Activated naive CD8-positive, alpha-beta T cell treated with anti-CD3 and anti-CD28 coated beads, Interleukin-2, amount 50 U/mL, for 16 hours (primary cell): ENCODE measurements around the gene COL27A1.

Experiments used
- DNase-seq: peaks from one replicate; pipeline ENCODE4 v3.0.0-alpha.2; 2020; ENCODE audit warnings: low read depth, low spot score

Gene COL27A1

GRCh38 chr9:114168281-114169028, 13.1 kb downstream of the COL27A1 start:
- DNase-seq = no peak

GRCh38 chr9:114169029-114169951, 14.0 kb downstream of the COL27A1 start:
- DNase-seq = no peak

GRCh38 chr9:114169952-114170770, 14.8 kb downstream of the COL27A1 start:
- DNase-seq = no peak

GRCh38 chr9:114170771-114171461, 15.6 kb downstream of the COL27A1 start:
- DNase-seq = no peak

GRCh38 chr9:114171500-114171899, 16.2 kb downstream of the COL27A1 start:
- DNase-seq = no peak

- DNase-seq = no peak
These were observed 17.9 kb downstream of the COL27A1 start for GRCh38 chr9:114172981-114173833.

GRCh38 chr9:114174557-114174875, 19.2 kb downstream of the COL27A1 start:
- DNase-seq = no peak

- DNase-seq = no peak
These were observed 19.8 kb downstream of the COL27A1 start for GRCh38 chr9:114174876-114175771.

- no peak for DNase-seq
These were observed 21.4 kb downstream of the COL27A1 start for GRCh38 chr9:114176624-114177291.

GRCh38 chr9:114177423-114178064, 22.2 kb downstream of the COL27A1 start:
- no peak for DNase-seq

- no peak for DNase-seq
These were observed 22.7 kb downstream of the COL27A1 start for GRCh38 chr9:114178076-114178475.

GRCh38 chr9:114178756-114179450, 23.6 kb downstream of the COL27A1 start:
- no peak for DNase-seq

- DNase-seq = no peak
These were observed 24.2 kb downstream of the COL27A1 start for GRCh38 chr9:114179516-114179915.

- DNase-seq = no peak
These were observed 25.6 kb downstream of the COL27A1 start for GRCh38 chr9:114180696-114181606.

- DNase-seq = no peak
These were observed 26.5 kb downstream of the COL27A1 start for GRCh38 chr9:114181607-114182409.

GRCh38 chr9:114183006-114183405, 27.7 kb downstream of the COL27A1 start:
- no peak for DNase-seq
